ENCODE data around the gene AZU1.

GRCh38 chr19:804419-805165 lies 23.0 kb upstream of the AZU1 start:
- no peak for TF ChIP-seq POLR2A (IDR thresholded peaks at IDR 0.05)
- no peak for TF ChIP-seq CTCF (IDR thresholded peaks at IDR 0.05 in 4 of 5, conservative IDR thresholded peaks at IDR 0.05 in 1 of 5)

Data from gastrocnemius medialis (tissue), 4 donors.